Ovary (tissue), 9 donors: ENCODE results near the gene UGDH. TPM values are rescaled to one million over a fixed set of nuclear protein-coding genes. Genes with fewer than 3 reads are reported as not detected.

Experiments used
- DNase-seq, 5 donors: peaks; one replicate each; pipeline ENCODE4 v3.0.0-alpha.2; 2019 to 2020
- H3K27ac ChIP-seq, 2 donors: fragments of 200-600 bp; one replicate each; pipeline versions ENCODE4 v1.5.1 to v1.8.0; 2019 to 2022
- H3K27me3 ChIP-seq: fragments of 200-600 bp; one replicate; pipeline ENCODE4 v1.8.0; 2022
- H3K36me3 ChIP-seq: fragments of 200-600 bp; sonication (generic); one replicate; pipeline ENCODE4 v1.5.1; 2019
- H3K4me1 ChIP-seq: one replicate; pipeline ENCODE4 v1.8.1; 2013; ENCODE audit warnings: mild to moderate bottlenecking, moderate library complexity; ENCODE audit not compliant: insufficient read depth
- H3K4me3 ChIP-seq: fragments of 200-600 bp; sonication (generic); one replicate; pipeline ENCODE4 v1.5.1; 2017
- H3K9me3 ChIP-seq, 2 donors: fragments of 200-600 bp in 1 of 2; sonication (generic) in 1 of 2; one replicate each; pipeline versions ENCODE4 v1.5.1 to v1.8.1; 2013 to 2019; ENCODE audit warnings: mild to moderate bottlenecking in 1 of 2, moderate library complexity in 1 of 2
- CTCF ChIP-seq, 3 donors: fragments of 450-650 bp in 2 of 3; fragments of 200-600 bp in 1 of 3; IDR thresholded peaks; one replicate each; pipeline versions ENCODE4 v1.5.1 to v1.8.0; 2016 to 2022; ENCODE audit warnings: antibody characterized with exemption in 3 of 3, mild to moderate bottlenecking in 1 of 3
- EP300 ChIP-seq: sonication (generic); formaldehyde crosslinking; IDR thresholded peaks from one replicate; pipeline ENCODE4 v1.6.1; 2017; ENCODE audit warnings: antibody characterized with exemption
- POLR2A ChIP-seq: fragments of 450-650 bp; IDR thresholded peaks from one replicate; pipeline ENCODE4 v1.6.1; 2017; ENCODE audit warnings: antibody characterized with exemption, mild to moderate bottlenecking, moderate library complexity
- WGBS, 3 donors: extraction: QIAGEN DNeasy Blood & Tissue Kit in 1 of 3; methylation state at CpG; one replicate each; pipeline versions ENCODE4 v1.1.5 to v1.1.7; 2013 to 2017; 5-methylcytosine and 5-hydroxymethylcytosine counted together
- intact Hi-C, 4 donors: fragments of 100-400 bp; cut with DNase I; formaldehyde crosslinking; loops; one replicate each; pipeline versions ENCODE4 v1.11.0 to v1.15.1; 2022 to 2023
- polyA plus RNA-seq, 2 donors: library from polyadenylated mRNA; stranded (reverse); fragments of 200-250 nt in 1 of 2; fragments of 350-450 nt in 1 of 2; fragmentation: Illumina TruSeq in 1 of 2; extraction: RNeasy Lipid Tissue Mini Kit (QIAGEN cat#74804) in 1 of 2; gene quantifications; one replicate each; pipeline ENCODE4 v1.2.3, GENCODE V29; 2013 to 2014
- total RNA-seq, 7 donors: library from RNA; depleted of rRNA in 2 of 7; stranded (reverse); fragments of >200 nt in 2 of 7; fragmentation: NEBNext Ultra II Directional in 3 of 7; extraction: Animal tissue kit (Norgen Biotek cat#: 25700) in 3 of 7; gene quantifications; one replicate each; pipeline versions ENCODE4 v1.1.0 to v1.2.4, GENCODE V29; 2016 to 2023
- donor health status: DM: no; HTN: no; CAD: no; lungs with moderate emphysema.
- donor health status: DM: no; HTN: no; CAD: no.
- donor health status: Bipolar disorder and iron deficiency.
- donor health status: DM: yes; HTN: yes; CAD: no.
- donor health status: DM: no; HTN: no; CAD: no.
- donor health status: DM: yes; HTN: yes; CAD: no.

UGDH gene
- total and polyA plus RNA-seq, 9 donors = 18.3 to 106 (median 66.4) TPM

- intact Hi-C loops = no loop called here
- peaks cover 3% of the 10 kb centered on the region for H3K4me1 ChIP-seq
- no peaks in the 10 kb centered on the region for H3K36me3 ChIP-seq
- H3K27me3 ChIP-seq = no peaks in the 10 kb centered on the region
- no peaks in the 10 kb centered on the region for H3K9me3 ChIP-seq
- WGBS, 3 donors = 63 to 72% (median 68%) methylated on average over 5 of the region's 5 CpGs
- DNase-seq = no peak
- H3K27ac ChIP-seq = no peak overlapping the region
- H3K4me3 ChIP-seq = no peak overlapping the region
- TF ChIP-seq POLR2A = no peak
- no peak for TF ChIP-seq EP300
- no peak for TF ChIP-seq CTCF (IDR thresholded peaks at IDR 0.05)
Observed at GRCh38 chr4:39543034-39543433, 15.8 kb upstream of the UGDH start.

GRCh38 chr4:39542611-39543012 is 15.4 kb upstream of the UGDH start:
- WGBS, 3 donors = 38 to 46% (median 42%) methylated on average over 4 of the region's 4 CpGs
- H3K27me3 ChIP-seq = no peaks in the 10 kb centered on the region
- intact Hi-C loops = no loop called here
- TF ChIP-seq POLR2A = no peak
- no peak for TF ChIP-seq CTCF (IDR thresholded peaks at IDR 0.05)
- no peak for TF ChIP-seq EP300
- H3K4me3 ChIP-seq = no peak overlapping the region
- H3K9me3 ChIP-seq = no peaks in the 10 kb centered on the region
- no peaks in the 10 kb centered on the region for H3K36me3 ChIP-seq
- no peak for DNase-seq
- peaks cover 2% of the 10 kb centered on the region for H3K4me1 ChIP-seq
- no peak overlapping the region for H3K27ac ChIP-seq

DNA sequence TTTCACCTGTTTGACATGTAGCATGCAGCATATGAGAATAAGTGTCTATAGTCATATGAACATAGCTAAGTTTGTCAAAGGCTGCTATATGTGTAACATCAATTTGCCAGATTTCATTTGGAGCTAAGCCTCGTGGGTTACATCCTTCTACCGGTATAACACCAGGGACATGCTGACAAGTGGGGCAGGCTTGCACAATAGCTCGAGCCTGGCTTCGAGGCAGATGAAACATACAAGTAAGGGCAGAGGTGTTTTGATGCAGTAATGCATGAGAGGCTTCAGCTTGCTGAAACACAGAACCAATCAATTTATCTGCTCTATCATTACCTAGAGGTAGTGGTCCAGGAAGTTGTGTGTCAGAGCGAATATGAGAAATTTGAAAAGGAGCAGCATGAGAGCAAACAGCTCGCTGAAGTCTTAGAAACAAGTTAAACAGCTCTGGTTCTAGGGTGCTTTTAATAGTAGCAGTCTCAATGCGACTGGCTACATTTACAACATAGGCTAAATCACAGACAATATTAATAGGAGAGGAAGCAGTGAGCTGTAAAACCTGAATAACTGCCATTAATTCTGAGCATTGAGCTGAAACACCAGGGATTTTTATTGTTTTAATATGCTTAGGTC is 14.9 kb upstream of the UGDH start:
- Histone ChIP-seq H3K27me3 (no peaks in the 10 kb centered on the region), H3K27ac (no peak overlapping the region), H3K36me3 (no peaks in the 10 kb centered on the region), H3K9me3 (no peaks in the 10 kb centered on the region), H3K4me1 (peaks cover 2% of the 10 kb centered on the region), H3K4me3 (no peak overlapping the region)
- DNase-seq = no peak
- intact Hi-C loops = no loop called here
- TF ChIP-seq CTCF (IDR thresholded peaks at IDR 0.05) (no peak), POLR2A (no peak), EP300 (no peak)
- WGBS, 3 donors = 54 to 75% (median 66%) methylated on average over 7 of the region's 7 CpGs

DNA sequence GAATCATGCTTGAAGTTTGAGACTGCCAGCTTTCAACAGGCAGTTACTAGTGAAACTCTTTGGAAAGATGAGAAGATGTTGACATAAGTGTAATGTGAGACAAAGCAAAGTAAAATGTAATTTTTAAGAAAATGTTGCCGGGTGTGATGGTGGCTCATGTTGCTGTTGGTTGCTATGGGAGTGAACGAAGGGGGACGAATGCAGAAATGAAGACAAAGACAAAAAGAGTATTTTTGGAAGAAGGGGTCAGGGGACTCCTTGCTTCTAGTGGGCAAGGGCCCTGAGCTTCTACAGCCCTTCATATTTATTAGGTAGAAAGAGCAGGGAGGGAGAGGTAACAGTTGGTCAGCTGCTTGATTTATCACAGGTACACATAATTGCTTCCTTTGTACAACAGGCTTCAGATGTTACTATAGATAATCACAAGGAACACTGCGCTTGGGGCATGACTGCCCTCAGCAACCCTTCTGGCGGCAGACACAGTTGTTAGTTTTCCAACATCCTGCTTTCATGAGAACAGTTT is 11.9 kb upstream of the UGDH start:
- intact Hi-C loops = no loop called here
- WGBS, 3 donors = 89 to 93% (median 89%) methylated on average over 5 of the region's 5 CpGs
- Histone ChIP-seq H3K27me3 (no peaks in the 10 kb centered on the region), H3K4me3 (no peak overlapping the region), H3K9me3 (no peaks in the 10 kb centered on the region), H3K4me1 (no peaks in the 10 kb centered on the region), H3K36me3 (no peaks in the 10 kb centered on the region), H3K27ac (no peak overlapping the region)
- TF ChIP-seq EP300 (no peak), CTCF (IDR thresholded peaks at IDR 0.05) (no peak), POLR2A (no peak)
- no peak for DNase-seq
